Stimulated activated CD8-positive, alpha-beta memory T cell treated with anti-CD3 and anti-CD28 coated beads, Interleukin-15, amount 100 ng/mL, for 1 hour (primary cell): ENCODE measurements around the gene TEX10.
"Not testable (repeated sequence)": the region's sequence is repeated elsewhere in the genome, so short reads cannot be mapped to it uniquely, and the experiment has no call there.

Source experiments
- DNase-seq: peaks from one replicate; pipeline ENCODE4 v3.0.0-alpha.2; 2020; ENCODE audit warnings: low read depth

TEX10 gene

GRCh38 chr9:100352727-100353505 is at the start of gene TEX10:
Gene TEX10, minus strand, starts transcription at chr9:100352942. Its CDS starts 3,579 bp downstream, at chr9:100349363.
- peak; percentile 79 for DNase-seq

- no peak for DNase-seq
These were observed 48.3 kb upstream of the TEX10 start for GRCh38 chr9:100401042-100401441.

- no peak for DNase-seq
These were observed 45.0 kb upstream of the TEX10 start for GRCh38 chr9:100397529-100398266.

GRCh38 chr9:100396769-100397168 is 44.0 kb upstream of the TEX10 start:
- DNase-seq: no peak

DNA sequence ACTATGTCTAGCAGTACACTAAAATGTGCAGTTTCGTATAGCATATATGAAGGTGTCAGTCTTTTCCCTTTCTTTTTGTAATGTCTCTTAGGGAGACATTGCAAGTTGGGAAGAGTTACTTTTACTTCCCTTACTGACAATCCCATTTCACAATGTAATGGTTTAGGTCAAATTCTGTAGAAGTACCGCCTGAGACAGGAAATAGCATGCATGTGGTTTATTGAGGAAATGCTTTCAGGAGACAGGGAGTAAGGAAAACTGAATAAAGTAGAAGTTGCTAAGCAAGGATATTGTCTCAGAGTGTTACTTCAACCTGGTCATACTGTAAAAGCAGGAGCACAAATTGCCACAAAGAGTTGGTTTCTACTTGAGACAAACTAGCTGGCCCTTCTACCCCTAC is 42.1 kb upstream of the TEX10 start:
- no peak for DNase-seq

DNA sequence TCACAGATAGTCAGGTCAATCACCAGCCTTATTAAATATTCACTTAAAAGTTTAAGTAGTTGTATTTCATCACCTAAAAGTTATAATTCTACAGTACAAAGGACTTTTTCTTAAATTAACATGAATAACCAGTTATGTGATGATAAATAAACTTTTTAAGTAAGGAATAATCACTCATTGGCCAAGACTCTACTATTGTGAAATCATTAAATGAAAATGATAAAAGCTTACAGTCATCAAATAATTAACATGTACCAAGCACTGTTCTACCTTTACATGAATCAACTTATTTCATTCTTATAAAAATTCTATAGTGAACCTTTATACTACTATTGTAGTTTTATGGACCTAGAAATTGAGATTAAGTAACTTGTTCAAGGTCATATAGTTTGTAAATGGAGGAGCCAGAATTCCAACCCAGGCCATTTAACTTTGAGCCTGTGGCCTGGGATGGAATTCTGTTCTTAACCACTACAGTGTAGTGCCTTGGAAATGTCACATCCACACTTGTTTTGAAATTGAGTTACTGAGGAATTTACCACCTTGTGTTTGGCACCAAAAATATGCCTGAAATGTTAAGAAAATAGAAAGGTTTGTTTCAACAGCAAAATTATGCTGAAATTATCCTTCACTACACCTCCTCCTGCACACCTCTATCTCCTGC is 41.4 kb upstream of the TEX10 start:
- DNase-seq: no peak

DNA sequence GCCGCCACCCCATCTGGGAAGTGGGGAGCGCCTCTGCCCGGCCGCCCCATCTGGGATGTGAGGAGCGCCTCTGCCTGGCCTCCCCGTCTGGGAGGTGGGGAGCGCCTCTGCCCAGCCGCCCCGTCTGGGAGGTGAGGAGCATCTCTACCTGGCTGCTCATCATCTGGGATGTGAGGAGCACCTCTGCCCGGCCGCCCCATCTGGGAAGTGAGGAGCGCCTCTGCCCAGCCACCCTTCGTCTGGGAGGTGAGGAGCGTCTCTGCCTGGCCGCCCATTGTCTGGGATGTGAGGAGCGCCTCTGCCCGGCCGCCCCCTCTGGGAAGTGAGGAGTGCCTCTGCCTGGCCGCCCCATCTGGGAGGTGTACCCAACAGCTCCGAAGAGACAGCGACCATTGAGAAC is 40.2 kb upstream of the TEX10 start:
- not testable (repeated sequence) for DNase-seq

- DNase-seq: no peak
These were observed 27.1 kb upstream of the TEX10 start for GRCh38 chr9:100379862-100380261.

DNA sequence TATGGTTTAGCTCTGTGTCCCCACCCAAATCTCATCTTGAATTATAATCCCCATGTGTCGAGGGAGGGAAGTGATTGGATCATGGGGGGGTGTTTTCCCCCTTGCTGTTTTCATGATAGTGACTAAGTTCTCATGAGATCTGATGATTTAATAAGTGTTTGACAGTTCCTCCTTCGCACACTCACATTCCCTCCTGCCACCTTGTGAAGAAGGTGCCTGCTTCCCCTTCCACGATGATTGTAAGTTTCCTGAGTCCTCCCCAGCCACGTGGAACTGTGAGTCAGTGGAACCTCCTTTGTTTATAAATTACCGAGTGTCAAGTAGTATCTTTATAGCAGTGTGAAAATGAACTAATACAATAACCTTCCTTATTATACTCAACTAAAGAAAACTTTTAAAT is 24.3 kb upstream of the TEX10 start:
- no peak for DNase-seq

DNA sequence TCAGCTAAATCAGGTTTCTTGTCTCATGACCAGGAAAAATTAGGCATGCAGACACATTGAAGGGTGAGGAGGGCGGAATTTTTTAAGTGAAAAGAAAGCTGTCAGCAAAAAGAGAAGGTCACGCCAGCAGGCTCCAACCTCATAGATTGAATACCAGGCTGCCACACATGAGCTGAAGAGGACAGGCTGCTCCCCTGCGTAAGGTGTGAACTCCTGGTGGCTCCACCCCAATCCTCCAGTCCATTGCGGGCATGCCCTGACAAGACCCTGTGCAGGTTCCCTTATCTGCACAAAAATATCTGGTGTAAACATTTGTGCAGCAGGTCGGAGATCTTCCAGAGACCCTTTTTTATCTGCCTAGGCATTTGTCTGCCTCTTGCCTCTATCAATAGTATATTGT is 22.9 kb upstream of the TEX10 start:
- DNase-seq: no peak

- no peak for DNase-seq
These were observed 19.9 kb upstream of the TEX10 start for GRCh38 chr9:100372648-100373047.

GRCh38 chr9:100370064-100370723 is 17.5 kb upstream of the TEX10 start:
- no peak for DNase-seq

DNA sequence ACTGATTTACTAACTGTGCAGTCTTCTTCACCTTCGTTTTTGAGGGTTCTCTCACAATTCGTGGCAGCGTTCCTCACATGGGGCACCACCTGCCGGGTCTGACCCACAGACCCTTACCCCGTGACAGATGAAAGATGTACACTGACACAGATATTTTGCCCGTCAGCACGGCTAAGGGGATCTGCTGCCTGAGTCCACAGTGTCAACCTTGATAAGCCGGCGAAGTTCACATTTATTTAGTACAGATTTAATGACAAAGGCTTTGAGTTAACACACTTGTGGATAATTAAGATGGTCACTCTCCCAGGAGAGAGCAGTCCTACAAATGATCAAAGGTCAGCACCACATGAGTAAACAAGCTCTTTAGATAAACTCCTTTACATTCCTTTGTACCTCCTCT is 15.9 kb upstream of the TEX10 start:
- no peak for DNase-seq

DNA sequence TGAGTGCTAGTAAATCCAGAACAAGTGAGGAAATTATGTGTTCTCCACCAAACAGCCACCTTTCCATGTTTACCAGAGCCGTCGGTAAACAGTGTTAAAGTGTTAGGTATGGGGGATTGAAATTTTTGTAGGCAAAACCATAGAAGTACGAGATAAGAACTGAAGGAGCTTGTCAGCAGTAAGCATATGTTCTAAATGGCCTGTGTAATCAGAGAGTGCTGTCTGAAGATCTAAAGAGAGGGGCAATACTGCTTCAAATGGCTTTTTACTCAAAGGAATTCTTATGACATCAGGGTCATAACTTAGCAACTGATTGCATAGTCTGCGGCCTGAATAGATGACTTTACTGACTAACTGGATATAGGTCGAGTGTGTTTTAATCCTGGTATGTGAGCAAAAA is 13.4 kb upstream of the TEX10 start:
- DNase-seq: no peak

GRCh38 chr9:100364013-100364412 is 11.3 kb upstream of the TEX10 start:
- DNase-seq: no peak

- DNase-seq: no peak
These were observed 6.3 kb upstream of the TEX10 start for GRCh38 chr9:100359057-100359456.

DNA sequence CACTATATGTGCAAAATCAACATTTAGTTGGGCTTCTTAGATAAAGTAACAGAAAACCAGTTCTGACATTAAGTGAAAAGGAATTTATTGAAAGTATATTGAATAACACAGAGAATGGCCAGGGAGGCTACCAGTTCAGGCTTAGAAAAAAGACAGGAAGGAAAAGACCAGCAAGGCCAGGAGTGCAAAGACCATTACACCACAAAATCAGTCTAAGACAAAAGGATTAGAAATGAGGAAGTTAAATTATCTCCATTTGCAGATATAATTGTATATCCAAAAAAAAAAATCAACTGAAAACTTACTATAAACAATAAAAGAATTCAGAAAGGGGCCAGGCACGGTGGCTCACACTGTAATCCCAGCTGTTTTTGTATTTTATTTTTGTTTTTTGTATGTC is 4.8 kb upstream of the TEX10 start:
- no peak for DNase-seq

DNA sequence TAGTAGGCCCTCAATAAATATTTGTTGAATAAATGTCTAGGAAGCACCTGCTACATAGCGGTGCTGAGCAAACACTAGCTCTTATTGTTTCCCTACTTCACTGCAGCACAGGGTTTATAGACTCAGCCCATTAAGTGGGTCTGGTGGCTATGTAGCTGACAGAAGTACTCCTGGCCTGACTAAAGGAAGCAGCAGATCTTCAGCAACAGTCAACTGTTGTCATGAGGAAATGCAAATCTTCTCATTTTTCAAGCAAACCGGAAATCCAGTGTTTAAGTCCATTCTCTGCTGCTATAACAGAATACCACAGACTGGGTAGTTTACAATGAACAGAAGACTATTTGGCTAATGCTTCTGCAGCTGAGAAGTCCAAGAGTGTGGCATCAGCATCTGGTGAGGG is 2.8 kb upstream of the TEX10 start:
- DNase-seq: no peak

DNA sequence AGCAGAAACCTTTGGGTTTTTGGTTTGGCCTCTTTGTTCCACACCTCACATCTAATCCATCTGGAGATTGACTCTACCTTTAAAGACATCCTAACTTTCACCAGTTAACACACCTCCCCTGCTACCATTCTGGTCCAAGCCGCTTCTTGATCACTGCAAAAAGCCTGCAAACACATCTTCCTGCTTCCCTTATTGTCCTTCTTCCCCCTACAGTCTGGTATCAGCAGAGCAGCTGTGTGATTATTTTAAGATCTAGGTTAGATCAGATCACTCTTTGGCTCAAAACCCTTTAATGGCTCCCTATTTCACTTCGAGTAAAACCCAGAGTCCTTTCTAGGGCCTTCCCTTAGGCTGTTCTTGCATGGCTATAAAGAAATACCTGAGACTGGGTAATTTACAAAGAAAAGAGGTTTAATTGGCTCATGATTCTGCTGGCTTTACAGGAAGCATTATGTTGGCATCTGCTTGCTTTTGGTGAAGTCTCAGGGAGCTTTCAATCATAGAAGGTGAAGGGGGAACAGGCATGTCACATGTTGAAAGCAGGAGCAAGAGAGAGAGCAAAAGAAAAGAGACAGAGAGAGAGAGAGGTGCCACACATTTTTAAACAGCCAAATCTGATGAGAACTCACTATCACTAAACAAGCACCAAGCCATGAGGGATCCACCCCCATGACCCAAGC is 1.5 kb upstream of the TEX10 start:
- DNase-seq: no peak

DNA sequence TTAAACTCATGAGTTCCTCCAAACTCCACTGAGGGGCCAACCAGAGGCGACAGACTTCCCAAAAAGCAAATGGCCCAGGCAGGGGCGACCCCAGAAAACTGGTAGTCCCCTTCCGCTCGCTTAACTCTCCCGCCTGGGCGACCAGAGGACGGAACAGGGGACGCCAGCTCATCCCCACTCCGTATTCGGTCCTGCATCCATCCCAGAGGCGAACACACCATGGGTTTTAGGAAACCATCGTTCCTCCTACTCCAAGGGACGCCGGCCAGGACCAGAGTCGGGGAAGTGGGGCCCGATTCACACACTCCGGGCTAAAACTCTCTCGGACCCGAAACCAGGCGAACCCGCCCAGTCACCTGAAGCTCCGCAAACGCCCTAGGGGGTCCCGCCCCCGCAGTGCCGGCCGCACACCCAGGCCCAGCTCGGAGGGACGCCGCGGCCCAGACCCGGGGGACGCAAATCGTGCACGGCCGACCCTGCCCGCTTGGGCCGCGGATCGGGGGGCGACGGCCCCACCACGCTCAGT is 478 bp downstream of the TEX10 start:
- no peak for DNase-seq

GRCh38 chr9:100351508-100351907 is 1.2 kb downstream of the TEX10 start:
- DNase-seq: no peak

DNA sequence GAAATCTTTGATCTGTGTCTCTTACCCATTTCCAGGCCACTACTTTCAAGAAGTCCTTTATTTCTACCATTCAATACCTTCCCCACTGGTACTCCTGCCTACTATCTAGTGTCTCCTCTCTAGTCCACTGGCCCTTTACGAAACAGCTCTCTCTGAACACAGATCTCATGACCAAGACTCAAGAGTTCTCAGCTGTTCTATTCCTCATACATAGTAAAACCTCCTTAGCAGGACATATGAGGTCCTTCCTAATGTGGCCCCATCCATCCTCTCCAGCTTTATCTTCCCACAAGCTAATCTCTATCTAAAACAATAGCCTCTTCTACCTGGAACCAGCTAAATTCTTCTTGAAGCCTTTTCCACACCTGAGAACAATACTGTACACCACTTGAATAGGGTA is 2.6 kb downstream of the TEX10 start:
- no peak for DNase-seq
